NCI-H2227 (cell line): ENCODE data around the gene ZNF785.
"Not testable (repeated sequence)": the region's sequence is repeated elsewhere in the genome, so short reads cannot be mapped to it uniquely, and the experiment has no call there.

ENCODE experiments used
- DNase-seq: peaks from one replicate; lab custom pipeline; 2025; ENCODE audit not compliant: unreplicated experiment; lab: John Stamatoyannopoulos, UW

Gene ZNF785

DNA sequence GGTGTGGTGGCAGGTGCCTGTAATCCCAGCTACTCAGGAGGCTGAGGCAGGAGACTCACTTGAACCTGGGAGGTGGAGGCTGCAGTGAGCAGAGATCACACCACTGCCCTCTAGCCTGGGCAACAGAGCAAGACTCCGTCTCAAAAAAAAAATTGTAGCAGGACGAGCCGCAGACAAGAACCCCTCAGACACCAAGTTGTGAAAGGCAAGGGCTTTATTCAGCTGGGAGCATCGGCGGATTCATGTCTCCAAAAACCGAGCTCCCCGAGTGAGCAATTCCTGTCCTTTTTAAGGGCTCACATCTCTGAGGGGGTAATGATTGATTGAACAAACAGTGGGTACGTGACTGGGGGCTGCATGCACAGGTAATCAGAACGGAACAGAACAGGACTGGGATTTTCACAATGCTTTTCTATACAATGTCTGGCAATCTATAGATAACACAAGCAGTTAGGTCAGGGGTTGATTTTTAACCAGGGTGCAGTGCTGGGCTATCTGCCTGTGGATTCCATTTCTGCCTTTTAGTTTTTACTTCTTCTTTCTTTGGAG lies 44.5 kb downstream of the ZNF785 start:
- DNase-seq: not testable (repeated sequence)

DNA sequence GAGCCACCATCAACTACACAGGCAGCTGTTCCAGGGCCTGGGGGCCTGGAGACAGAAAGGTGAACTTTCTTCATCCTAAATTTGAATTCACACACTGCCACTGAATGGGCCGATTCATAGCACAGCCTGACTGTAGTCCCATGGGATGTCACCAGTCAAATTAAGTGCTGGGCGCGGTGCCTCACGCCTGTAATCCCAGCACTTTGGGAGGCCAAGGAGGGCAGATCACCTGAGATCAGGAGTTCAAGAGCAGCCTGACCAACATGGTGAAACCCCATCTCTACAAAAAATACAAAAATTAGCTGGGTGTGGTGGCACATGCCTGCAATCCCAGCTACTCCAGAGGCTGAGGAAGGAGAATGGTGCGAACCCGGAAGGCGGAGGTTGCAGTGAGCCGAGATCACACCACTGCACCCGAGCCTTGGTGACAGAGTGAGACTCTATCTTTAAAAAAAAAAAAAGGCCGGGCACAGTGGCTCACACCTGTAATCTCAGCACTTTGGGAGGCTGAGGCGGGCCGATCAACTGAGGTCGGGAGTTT lies 45.4 kb downstream of the ZNF785 start:
- DNase-seq: not testable (repeated sequence)

DNA sequence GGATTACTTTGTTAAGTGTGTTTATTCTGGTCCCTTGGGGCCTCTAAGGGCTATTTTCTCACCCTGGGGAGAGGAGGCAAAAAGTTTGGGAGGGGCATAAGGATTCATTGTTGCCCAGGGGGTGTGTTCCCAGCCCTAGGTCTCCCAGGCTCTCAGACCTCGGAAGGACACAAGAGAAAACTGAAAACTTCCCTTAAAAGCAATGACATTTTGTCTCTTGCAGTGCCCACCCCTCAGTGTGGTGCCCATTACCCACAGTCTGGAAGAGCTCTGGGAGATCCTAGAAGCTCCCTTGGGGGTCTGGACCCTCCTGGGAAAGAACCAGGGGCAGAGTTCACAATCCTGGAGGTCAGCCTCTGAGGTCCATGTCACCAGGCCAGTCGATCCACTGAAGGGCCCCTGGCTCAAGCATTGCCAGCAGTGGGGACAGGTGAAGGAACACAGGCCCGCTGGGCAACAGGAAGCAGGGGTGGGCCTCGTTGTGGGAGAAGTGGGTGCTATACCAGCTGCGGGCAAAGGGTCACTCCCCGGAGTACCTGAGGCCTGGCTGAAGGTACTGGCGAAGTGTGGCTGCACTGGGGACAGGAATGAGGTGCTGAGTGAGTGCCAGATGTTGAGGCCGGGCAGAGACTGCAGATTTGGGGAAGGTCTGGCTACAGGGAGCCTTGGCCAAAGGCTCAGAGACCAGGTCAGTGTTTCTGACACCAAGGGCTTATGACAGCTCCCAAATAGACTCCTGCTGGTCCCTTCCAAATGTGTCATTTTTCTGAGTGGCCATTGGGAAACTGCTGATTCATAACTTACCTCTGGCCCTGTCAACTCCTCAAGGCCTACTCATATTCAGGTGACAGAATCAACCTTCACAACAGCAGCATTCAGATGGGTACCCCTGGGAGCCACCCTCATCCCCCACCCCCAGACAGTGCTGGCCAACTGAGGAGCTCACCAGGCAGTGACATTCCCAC lies 46.2 kb downstream of the ZNF785 start:
- DNase-seq: no peak

- not testable (repeated sequence) for DNase-seq
Measured at GRCh38 chr16:30536391-30537024, 49.0 kb downstream of the ZNF785 start.

DNA sequence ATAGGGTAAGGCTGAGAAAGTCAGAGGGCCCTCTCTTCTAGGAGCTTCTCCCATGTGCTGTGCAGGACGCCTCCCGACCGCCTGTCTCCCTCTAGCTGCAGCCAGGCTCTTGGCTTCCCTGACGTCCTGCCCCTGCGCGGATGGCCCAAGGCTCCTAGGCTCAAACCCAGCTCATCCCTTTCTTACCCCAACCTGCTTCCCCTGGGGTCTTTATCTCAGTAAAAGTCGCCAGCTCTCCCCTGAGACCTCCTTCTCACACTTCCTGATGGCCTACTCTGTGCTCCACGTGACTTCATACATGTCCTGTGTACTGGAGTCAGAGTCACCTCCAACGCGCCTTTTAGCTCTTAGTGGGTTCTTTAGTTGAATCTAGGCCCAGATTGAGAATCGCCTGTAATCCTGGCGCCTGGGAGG lies 49.7 kb downstream of the ZNF785 start:
- peak; percentile 47 for DNase-seq

DNA sequence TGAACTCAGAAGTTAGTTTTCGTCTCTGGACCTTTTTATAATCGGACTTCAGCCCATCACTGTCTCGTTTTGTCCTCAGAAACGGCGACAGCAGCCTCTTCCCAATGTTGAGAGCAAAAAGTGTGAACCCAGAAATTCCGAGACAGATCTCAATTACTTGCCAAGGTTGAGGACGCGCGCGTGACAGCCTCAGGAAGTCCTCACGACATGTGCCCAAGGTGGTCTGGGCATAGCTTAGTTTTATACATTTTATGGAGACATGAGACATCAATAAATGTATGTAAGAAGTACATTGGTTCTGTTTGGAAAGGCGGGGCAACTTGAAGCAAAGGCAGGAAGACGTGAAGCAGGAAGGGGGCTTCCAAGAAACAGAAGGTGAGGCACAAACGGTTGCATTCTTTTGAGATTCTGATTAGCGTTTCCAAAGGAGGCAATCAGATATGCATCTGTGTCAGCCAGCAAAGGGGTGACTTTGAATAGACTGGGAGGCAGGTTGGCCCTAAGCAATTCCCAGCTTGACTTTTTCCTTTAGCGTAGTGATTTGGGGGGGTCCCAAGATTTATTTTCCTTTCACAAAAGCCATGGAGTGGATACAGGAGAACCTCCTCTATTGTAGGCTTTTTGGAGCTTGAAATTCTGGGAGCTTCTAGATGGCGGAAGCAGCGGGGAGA lies 50.3 kb downstream of the ZNF785 start:
- DNase-seq: no peak

DNA sequence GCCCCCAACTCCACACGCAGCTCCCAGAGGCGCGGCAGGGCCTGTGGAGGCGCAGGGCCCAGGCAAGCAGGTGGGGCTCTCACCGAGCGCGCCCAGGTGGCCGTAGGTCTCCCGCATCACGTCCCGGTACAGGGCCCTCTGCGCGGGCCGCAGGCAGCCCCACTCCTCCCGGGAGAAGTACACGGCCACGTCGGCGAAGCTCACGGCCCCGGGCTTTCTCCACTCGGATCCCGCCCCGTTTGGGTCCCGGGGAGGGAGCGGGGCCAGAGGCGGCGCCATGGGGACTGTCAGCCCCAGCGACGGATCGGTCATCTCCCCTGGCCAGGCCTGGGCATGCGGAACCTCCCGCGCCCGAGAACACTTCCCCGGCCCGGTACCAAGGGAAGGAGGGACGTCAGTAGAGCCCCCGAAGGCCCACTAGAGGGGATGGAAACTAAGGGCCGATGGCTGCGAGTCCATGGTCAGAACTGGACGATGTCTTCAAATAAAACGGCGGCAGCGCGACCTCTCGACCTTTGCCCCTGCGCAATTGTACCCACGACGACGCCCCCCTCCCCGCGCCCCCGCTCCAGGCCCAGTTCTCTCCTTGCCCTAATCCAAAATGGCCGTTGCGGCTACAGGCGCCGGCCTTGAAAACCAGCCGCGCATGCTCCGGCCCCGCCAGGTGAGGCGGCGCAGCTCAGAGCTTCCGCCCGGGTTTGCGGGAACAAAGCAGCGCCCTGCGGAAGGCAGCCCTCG lies 51.0 kb downstream of the ZNF785 start, which contains the start of gene ZNF747:
ZNF747 (minus strand) TSS at position 491 of the 738 bp plus-strand sequence; CDS start at position 312, 179 bp downstream.
- DNase-seq: peak; percentile 95

- no peak for DNase-seq
Measured at GRCh38 chr16:30533748-30534367, 51.6 kb downstream of the ZNF785 start.

- peak; percentile 18 for DNase-seq
Measured at GRCh38 chr16:30533146-30533522, 52.4 kb downstream of the ZNF785 start.

DNA sequence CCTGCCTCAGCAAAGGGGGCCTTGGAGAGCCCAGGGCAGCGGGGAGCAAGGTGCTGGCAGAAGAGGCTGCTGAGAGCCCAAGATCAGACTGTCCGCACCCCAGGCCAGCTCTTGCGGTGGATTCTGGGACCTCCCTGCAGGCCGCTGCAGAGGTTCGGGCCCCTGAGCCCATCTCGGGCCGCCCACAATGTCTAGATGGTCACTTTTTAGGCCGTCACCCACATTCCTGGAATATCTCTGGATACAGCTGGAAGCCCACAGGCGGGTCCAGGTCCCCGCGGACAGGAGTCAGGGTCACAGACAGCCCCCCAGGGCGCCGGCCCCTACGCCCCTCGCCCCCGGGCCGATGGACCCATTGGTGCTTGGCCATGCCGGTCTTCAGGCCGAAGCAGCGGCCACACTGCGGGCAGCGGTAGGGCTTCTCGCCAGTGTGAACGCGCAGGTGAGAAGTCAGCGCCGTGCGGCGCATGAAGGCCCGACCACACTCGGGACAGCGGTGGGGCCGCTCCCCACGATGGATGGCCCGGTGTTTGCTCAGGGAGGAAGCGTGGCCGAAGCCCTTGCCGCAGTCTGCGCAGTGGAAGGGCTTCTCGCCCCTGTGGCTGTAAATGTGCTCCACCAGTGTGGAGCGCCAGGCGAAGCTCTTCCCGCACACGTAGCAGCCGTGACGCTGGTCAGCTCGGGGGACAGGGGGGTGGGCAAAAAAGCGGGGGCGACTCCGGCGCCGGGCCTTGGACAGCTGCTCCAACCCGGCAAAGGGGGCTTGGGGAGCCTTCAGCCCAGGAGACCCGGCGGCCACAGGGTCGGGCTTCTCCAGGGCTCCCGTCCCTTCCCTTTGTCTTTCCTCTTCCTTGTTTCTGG lies 53.0 kb downstream of the ZNF785 start:
- DNase-seq: no peak
